CD4-positive, alpha-beta T cell treated with Interferon gamma for 1 hour (primary cell): Measurements from ENCODE around the gene TBC1D22B.
A peak's percentile ranks its signal among the peaks of the same experiment; 100 is the strongest.
"Not testable (repeated sequence)": the region's sequence is repeated elsewhere in the genome, so short reads cannot be mapped to it uniquely, and the experiment has no call there.

Source experiments
- DNase-seq: peaks from one replicate; pipeline ENCODE4 v3.0.0-alpha.2; 2020

The TBC1D22B gene

GRCh38 chr6:37304766-37305165 is 47.2 kb downstream of the TBC1D22B start:
- no peak for DNase-seq

- no peak for DNase-seq
Observed at GRCh38 chr6:37305841-37306425, 48.4 kb downstream of the TBC1D22B start.

- DNase-seq: no peak
Observed at GRCh38 chr6:37306624-37307222, 49.2 kb downstream of the TBC1D22B start.

GRCh38 chr6:37307484-37307883 is 49.9 kb downstream of the TBC1D22B start:
- DNase-seq: not testable (repeated sequence)

GRCh38 chr6:37308069-37308815 is 50.7 kb downstream of the TBC1D22B start:
- no peak for DNase-seq

- DNase-seq: no peak
Observed at GRCh38 chr6:37309046-37309445, 51.5 kb downstream of the TBC1D22B start.

- DNase-seq: no peak
Observed at GRCh38 chr6:37309692-37310091, 52.1 kb downstream of the TBC1D22B start.

DNA sequence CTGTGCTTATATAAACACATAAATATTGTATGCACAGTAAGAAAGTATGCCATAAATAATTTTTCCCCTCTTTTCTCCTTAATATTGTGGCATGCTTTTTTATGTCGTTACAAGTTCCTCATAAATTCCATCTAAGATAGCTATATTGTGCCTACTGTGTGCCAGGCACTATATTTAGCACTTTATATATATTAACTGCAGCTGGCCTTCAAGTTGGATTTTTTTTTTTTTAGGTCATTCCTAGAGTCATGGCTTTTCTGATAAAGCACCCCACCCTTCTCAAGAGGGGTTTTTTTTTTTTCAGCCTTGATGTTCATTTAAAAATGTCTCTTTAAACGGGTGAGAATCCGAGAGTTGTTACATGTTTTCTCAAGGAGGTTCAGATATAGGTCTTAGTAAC is 53.4 kb downstream of the TBC1D22B start:
- DNase-seq: no peak

- no peak for DNase-seq
Observed at GRCh38 chr6:37311741-37312473, 54.3 kb downstream of the TBC1D22B start.

DNA sequence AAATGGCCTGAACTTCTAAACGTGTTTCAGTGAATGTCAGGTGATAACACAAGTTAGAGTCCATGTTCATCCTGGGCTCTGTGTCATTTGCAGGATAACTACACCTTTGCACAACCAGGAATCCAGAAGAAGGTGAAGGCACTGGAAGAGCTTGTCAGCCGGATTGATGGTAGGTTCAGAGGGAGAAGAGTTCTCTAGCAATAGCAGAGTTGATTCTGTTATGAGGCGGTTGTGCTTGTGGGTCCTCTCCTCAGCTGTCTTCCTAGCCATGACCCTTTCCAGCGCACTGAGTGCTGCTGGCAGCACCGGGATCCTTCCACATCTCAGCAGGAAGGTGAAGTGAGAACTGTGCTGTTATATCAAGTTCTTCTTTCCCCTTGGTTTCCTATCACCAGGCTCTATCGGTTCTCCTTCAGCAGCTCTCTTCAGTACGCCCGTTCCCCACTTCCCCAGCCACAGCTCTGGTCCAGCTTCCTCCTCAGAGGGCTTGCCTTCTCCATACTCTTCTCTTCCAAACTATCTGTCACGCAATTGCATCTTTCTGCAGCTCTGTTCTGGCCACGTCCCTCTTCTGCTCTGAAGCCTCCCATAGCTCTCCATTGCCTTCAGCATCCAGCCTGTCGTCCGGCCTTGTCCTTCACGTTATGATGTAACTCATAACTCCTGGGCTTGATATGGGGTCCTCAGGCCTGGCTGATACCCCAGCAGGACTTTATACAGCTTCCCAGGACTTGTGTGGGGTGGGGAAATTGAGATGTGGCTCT is 56.3 kb downstream of the TBC1D22B start:
- no peak for DNase-seq

GRCh38 chr6:37314487-37315156 is 57.0 kb downstream of the TBC1D22B start:
- peak; percentile 22 for DNase-seq

- no peak for DNase-seq
Observed at GRCh38 chr6:37315157-37315515, 57.6 kb downstream of the TBC1D22B start.

GRCh38 chr6:37316071-37316470 is 58.5 kb downstream of the TBC1D22B start:
- DNase-seq: no peak

DNA sequence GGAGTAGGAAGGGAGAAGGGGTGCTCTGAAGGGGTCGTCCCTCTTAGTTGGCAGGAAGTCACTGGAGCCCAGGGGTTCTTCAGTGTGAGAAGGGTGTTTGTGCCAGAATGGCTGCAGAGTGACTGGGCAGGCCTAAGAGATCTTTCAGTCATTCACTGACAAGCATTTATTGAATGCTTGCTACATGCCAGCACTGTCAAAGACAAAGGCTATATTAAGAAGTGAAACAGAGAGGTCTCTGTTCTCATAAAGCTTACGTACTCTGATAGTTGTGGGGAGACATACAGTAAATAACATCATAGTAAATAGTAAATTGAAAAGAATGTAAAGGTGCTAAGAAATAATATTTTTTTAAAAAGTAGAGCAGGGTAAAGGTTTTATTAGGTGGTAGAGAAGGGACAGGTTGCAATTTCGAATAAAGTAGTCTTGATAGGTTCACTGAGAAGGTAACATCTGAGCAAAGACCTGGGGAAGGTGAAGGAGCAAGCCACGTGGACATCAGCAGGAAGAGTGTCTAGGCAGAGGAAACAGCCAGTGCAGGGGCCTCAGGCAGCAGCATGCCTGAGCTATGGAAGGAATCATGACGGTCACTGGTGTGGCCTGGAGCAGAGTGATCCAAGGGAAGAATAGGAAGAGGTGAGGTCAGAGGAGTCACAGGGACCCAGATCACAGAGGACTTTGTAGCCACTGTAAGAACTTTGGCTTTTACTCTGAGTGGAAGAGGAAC is 59.9 kb downstream of the TBC1D22B start:
- DNase-seq: no peak

DNA sequence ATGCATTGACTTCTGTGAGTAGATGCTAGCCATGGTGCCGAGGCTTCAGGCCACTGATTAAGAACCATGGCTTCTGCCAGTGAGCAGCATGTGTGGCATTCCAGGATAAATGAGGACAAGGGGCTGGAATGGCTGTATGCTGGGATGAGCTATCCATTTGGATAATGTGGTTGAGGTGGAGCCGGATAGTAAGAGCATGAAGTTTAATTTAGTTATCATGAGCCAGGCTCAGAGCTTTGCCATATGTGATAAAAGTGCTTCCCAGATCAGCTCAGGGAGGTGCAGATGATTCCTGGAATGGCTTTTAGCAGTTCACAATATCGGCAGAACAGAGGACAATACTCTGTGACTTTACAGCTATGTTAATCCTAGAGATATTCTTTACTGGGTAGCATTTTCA is 61.6 kb downstream of the TBC1D22B start:
- DNase-seq: no peak

GRCh38 chr6:37319856-37320480 is 62.4 kb downstream of the TBC1D22B start:
- DNase-seq: no peak

DNA sequence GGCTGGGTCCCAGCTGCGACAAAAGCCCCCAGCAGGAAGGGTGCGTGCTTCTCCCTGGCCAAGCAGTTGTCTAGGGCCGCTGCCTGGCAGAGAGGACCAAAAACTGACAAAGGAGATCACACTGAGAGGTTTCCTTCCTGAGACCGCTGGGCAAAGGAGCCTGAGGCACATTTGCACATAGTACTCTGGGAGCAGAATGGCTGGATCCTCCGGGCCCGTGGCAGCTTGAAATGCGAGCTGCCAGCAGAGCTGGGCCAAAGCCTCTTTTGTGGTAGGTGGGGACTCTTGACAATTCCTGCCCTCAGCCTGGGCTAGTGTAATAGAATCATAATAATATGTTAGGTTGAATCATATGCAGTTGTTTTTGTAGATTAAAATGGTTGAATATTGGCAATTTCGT is 63.1 kb downstream of the TBC1D22B start:
- no peak for DNase-seq

- no peak for DNase-seq
Observed at GRCh38 chr6:37321101-37321500, 63.5 kb downstream of the TBC1D22B start.

DNA sequence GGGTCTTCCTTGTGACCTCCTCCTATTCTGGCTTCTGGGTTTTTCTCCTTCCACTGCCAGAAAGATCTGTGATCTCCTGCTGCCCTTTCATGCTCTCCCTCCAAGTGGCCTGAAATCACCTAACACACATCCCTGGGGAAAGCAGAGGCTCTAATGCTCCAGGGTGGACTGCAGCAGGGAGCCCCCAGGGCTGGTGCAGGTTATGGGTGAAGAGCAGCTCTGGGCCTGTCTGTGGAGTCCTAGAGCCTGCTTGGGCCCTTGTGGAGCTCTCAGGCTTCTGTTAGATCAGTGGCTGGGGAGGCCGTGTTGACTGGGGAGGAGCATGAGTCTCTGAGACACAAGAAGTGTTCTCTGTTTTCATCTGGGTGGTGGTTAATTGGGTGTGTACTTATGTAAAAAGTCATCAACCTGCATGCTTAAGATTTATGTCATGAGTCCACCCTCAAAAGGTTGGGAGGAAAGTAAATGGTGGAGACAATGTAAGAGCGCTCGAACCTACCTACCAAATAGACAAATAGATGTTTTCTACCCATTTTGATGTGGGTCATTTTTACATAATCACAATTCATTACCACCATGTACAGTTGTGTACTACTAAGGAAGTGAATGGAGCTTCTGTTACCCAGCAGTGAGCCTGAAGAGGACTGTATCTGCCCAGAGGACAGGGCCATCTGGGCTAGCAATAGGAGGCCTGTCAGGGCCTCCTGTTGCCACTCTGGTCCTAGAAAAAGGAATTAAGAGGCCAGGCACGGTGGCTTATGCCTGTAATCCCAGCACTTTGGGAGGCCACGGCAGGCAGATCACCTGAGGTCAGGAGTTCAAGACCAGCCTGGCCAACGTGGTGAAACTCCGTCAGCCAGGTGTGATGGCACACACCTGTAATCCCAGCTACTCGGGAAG is 64.2 kb downstream of the TBC1D22B start:
- no peak for DNase-seq

- DNase-seq: no peak
Observed at GRCh38 chr6:37323580-37323979, 66.0 kb downstream of the TBC1D22B start.
